ENCODE results near the gene PZP. TPM values are rescaled to one million over a fixed set of nuclear protein-coding genes. Genes with fewer than 3 reads are reported as not detected.

Gene PZP
- total and polyA plus RNA-seq, 2 experiments from 2014 or later, result 0.92 TPM; not detected in 1

DNA sequence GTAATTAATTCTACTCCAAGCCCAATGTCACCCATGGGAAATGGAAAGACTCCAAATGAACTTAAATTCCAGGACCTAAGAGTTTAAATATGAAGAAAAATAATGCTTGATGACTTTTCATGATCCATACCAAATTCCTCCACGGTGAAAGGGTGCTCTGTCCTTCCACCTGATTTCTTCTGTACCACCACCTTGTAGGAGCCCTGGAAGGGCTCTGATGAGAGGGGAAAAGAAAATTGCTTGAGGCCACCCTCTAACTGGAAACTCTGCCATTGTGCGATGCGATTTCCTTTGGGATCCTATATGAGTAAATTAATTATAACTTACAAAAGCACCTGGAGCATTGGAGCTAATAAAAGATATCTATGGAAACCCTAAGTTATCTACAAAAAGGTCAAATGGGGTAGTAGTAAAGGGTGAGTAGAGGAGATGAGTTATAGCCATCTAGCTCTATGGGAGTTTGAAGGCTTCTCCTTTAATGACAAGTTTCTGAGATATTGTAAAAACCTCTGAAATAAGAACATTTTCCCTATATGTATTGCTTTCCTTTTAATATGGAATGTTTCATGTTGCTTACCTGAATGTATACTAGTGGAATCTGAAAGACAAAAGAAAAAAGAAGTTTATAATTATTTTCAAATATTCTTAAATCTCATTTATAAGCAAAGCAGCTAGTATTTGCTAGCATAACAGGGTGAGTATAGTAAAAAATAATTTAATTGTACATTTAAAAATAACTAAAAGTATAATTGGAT, 98.3 kb downstream of the PZP start (continued):
- TF ChIP-seq REST (IDR thresholded peaks at IDR 0.05; ENCODE audit: unreplicated experiment) (no peak), NANOG (IDR thresholded peaks at IDR 0.05; ENCODE audit: borderline replicate concordance) (no peak)

- Mint-ChIP-seq H3K36me3 (ENCODE audit: low read depth) (no peaks in the 10 kb centered on the region), H3K27ac (no peak overlapping the region), H3K27me3 (ENCODE audit: insufficient read depth, low read depth, poor library complexity) (no peaks in the 10 kb centered on the region), H3K9me3 (no peaks in the 10 kb centered on the region), H3K4me3 (no peak overlapping the region), H3K4me1 (no peaks in the 10 kb centered on the region)
- Histone ChIP-seq H3K4me2 (no peak overlapping the region), H4K20me1 (replicated peaks; ENCODE audit: insufficient read depth) (no peaks in the 10 kb centered on the region), H3K27me3 (ENCODE audit: insufficient read depth) (no peaks in the 10 kb centered on the region; the same call in 1 of the 2 replicates), H3K9me2 (ENCODE audit: insufficient read depth) (peaks cover 2% of the 10 kb centered on the region; the same call in 1 of the 2 replicates), H3K36me3 (ENCODE audit: insufficient read depth) (no peaks in the 10 kb centered on the region), H3K4me3 (no peak overlapping the region), H2AFZ (no peak overlapping the region), H3K27ac (ENCODE audit: low read depth) (no peak overlapping the region), H3F3A (replicated peaks; ENCODE audit: low read depth) (no peaks in the 10 kb centered on the region), H3K4me1 (ENCODE audit: insufficient read depth) (no peaks in the 10 kb centered on the region), H3K79me2 (replicated peaks; ENCODE audit: insufficient read depth) (no peaks in the 10 kb centered on the region)
- no peak for ATAC-seq
- no peak for DNase-seq (ENCODE audit: low spot score)
- TF ChIP-seq, protein P1, sequence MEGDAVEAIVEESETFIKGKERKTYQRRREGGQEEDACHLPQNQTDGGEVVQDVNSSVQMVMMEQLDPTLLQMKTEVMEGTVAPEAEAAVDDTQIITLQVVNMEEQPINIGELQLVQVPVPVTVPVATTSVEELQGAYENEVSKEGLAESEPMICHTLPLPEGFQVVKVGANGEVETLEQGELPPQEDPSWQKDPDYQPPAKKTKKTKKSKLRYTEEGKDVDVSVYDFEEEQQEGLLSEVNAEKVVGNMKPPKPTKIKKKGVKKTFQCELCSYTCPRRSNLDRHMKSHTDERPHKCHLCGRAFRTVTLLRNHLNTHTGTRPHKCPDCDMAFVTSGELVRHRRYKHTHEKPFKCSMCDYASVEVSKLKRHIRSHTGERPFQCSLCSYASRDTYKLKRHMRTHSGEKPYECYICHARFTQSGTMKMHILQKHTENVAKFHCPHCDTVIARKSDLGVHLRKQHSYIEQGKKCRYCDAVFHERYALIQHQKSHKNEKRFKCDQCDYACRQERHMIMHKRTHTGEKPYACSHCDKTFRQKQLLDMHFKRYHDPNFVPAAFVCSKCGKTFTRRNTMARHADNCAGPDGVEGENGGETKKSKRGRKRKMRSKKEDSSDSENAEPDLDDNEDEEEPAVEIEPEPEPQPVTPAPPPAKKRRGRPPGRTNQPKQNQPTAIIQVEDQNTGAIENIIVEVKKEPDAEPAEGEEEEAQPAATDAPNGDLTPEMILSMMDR (conservative IDR thresholded peaks at IDR 0.05; ENCODE audit: low read depth in 2 of 2), result no peak
- TF ChIP-seq, protein P2, sequence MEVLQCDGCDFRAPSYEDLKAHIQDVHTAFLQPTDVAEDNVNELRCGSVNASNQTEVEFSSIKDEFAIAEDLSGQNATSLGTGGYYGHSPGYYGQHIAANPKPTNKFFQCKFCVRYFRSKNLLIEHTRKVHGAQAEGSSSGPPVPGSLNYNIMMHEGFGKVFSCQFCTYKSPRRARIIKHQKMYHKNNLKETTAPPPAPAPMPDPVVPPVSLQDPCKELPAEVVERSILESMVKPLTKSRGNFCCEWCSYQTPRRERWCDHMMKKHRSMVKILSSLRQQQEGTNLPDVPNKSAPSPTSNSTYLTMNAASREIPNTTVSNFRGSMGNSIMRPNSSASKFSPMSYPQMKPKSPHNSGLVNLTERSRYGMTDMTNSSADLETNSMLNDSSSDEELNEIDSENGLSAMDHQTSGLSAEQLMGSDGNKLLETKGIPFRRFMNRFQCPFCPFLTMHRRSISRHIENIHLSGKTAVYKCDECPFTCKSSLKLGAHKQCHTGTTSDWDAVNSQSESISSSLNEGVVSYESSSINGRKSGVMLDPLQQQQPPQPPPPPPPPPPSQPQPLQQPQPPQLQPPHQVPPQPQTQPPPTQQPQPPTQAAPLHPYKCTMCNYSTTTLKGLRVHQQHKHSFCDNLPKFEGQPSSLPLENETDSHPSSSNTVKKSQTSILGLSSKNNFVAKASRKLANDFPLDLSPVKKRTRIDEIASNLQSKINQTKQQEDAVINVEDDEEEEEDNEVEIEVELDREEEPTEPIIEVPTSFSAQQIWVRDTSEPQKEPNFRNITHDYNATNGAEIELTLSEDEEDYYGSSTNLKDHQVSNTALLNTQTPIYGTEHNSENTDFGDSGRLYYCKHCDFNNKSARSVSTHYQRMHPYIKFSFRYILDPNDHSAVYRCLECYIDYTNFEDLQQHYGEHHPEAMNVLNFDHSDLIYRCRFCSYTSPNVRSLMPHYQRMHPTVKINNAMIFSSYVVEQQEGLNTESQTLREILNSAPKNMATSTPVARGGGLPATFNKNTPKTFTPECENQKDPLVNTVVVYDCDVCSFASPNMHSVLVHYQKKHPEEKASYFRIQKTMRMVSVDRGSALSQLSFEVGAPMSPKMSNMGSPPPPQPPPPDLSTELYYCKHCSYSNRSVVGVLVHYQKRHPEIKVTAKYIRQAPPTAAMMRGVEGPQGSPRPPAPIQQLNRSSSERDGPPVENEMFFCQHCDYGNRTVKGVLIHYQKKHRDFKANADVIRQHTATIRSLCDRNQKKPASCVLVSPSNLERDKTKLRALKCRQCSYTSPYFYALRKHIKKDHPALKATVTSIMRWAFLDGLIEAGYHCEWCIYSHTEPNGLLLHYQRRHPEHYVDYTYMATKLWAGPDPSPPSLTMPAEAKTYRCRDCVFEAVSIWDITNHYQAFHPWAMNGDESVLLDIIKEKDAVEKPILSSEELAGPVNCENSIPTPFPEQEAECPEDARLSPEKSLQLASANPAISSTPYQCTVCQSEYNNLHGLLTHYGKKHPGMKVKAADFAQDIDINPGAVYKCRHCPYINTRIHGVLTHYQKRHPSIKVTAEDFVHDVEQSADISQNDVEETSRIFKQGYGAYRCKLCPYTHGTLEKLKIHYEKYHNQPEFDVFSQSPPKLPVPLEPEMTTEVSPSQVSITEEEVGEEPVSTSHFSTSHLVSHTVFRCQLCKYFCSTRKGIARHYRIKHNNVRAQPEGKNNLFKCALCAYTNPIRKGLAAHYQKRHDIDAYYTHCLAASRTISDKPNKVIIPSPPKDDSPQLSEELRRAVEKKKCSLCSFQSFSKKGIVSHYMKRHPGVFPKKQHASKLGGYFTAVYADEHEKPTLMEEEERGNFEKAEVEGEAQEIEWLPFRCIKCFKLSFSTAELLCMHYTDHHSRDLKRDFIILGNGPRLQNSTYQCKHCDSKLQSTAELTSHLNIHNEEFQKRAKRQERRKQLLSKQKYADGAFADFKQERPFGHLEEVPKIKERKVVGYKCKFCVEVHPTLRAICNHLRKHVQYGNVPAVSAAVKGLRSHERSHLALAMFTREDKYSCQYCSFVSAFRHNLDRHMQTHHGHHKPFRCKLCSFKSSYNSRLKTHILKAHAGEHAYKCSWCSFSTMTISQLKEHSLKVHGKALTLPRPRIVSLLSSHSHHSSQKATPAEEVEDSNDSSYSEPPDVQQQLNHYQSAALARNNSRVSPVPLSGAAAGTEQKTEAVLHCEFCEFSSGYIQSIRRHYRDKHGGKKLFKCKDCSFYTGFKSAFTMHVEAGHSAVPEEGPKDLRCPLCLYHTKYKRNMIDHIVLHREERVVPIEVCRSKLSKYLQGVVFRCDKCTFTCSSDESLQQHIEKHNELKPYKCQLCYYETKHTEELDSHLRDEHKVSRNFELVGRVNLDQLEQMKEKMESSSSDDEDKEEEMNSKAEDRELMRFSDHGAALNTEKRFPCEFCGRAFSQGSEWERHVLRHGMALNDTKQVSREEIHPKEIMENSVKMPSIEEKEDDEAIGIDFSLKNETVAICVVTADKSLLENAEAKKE (CRISPR knock-in tag; IDR thresholded peaks at IDR 0.05), result no peak
- TF ChIP-seq POLR2AphosphoS5 (IDR thresholded peaks at IDR 0.05; ENCODE audit: low read depth), result no peak
- TF ChIP-seq JUNB (IDR thresholded peaks at IDR 0.05; ENCODE audit: unreplicated experiment), result no peak
Measured at GRCh38 chr12:9109213-9109522, 99.0 kb downstream of the PZP start.

All from GM23338 (cell line).